Neural crest cell (in vitro differentiated cells): ENCODE measurements around the gene ALOX15. TPM values are rescaled to one million over a fixed set of nuclear protein-coding genes. Genes with fewer than 3 reads are reported as not detected.

Experiments used
- DNase-seq: peaks from one replicate; pipeline ENCODE4 v3.0.0; 2021; ENCODE audit warnings: low read depth, mixed read lengths, low spot score
- H3K27ac Mint-ChIP-seq: one replicate; pipeline ENCODE4 v1.8.0; 2021; ENCODE audit warnings: mild to moderate bottlenecking, mixed read lengths; ENCODE audit not compliant: unreplicated experiment
- H3K27me3 Mint-ChIP-seq: 2 replicates; pipeline ENCODE4 v1.8.0; 2021; ENCODE audit warnings: low read depth, mild to moderate bottlenecking, mixed read lengths
- H3K36me3 Mint-ChIP-seq: 2 replicates; pipeline ENCODE4 v1.8.0; 2021; ENCODE audit warnings: low read depth, mild to moderate bottlenecking, mixed read lengths
- H3K4me1 Mint-ChIP-seq: 2 replicates; pipeline ENCODE4 v1.8.0; 2021; ENCODE audit warnings: mixed read lengths
- H3K4me3 Mint-ChIP-seq: one replicate; pipeline ENCODE4 v1.8.0; 2021; ENCODE audit warnings: mild to moderate bottlenecking, mixed read lengths
- H3K9me3 Mint-ChIP-seq: 2 replicates; pipeline ENCODE4 v1.8.0; 2021; ENCODE audit warnings: mixed read lengths
- total RNA-seq: library from RNA; stranded (reverse); gene quantifications from 2 replicates; pipeline ENCODE4 v1.2.1, GENCODE V29; 2021
- TF ChIP-seq, protein P1 (sequence below): fragments of 200-600 bp; sonication (generic); conservative IDR thresholded peaks from 2 replicates; pipeline ENCODE4 v1.5.0; 2021; ENCODE audit warnings: antibody characterized with exemption, mild to moderate bottlenecking

ALOX15 gene
- total RNA-seq, 1 donor from 2014 or later = 0.33 TPM

DNA sequence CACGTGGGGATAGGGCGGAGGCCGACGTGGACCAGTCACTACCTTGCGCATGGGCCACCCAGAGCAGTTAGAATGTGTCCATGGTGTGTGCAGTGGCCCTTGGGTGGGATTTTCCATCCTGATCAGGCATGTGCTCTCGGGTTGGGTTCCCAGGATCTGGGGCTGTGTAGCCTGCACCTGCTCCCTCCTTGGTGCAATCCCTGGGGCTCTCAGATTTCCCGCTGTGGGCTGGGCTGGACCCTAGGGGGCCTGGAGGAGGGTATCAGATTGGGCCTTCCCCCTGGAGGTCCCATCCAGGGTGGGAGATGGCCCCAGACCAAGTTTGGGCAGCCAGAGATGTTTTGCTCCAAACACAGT, 55.9 kb downstream of the ALOX15 start:
- Mint-ChIP-seq H3K4me1 (peaks cover 11% of the 10 kb centered on the region), H3K27ac (no peak overlapping the region), H3K27me3 (peaks cover 45% of the 10 kb centered on the region), H3K36me3 (no peaks in the 10 kb centered on the region), H3K9me3 (no peaks in the 10 kb centered on the region), H3K4me3 (peak overlapping the region; percentile 70)
- DNase-seq = no peak
- TF ChIP-seq, protein P1, sequence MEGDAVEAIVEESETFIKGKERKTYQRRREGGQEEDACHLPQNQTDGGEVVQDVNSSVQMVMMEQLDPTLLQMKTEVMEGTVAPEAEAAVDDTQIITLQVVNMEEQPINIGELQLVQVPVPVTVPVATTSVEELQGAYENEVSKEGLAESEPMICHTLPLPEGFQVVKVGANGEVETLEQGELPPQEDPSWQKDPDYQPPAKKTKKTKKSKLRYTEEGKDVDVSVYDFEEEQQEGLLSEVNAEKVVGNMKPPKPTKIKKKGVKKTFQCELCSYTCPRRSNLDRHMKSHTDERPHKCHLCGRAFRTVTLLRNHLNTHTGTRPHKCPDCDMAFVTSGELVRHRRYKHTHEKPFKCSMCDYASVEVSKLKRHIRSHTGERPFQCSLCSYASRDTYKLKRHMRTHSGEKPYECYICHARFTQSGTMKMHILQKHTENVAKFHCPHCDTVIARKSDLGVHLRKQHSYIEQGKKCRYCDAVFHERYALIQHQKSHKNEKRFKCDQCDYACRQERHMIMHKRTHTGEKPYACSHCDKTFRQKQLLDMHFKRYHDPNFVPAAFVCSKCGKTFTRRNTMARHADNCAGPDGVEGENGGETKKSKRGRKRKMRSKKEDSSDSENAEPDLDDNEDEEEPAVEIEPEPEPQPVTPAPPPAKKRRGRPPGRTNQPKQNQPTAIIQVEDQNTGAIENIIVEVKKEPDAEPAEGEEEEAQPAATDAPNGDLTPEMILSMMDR = no peak

DNA sequence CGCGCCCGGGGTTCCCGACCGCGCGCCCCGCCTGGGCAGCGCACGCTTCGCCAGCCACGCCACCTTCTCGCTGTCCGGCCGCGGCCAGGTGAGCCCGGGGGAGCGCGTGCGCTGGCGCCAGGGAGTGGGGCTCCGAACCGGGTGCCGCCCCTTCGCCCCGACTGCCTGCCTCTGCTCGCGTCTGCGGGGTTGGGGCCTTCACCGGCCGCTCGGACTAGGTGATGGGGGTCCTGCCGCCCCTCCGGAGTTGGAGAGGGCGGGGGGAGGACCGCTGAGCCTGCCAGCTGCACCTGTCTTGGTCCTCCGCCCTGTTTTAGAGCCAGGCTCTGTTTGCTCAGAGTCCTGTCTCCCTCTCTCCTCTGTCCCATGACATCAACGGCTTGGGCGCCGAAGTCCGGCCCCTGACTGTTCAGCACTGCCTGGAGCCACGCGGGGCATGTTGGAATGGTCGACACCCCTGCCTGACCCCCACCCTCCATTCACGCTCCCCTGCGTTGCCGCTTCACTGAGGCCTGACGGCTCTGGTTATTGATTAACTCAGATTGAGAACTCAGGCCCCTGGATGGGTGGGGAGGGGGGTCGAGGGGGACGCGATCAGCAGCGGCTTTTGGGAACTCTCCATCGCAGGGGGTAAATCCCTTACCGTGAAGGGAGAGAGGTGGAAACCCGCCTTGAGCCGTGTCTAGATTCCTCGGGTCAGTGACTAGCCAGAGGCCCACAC, 56.4 kb downstream of the ALOX15 start:
- peak overlapping the region; percentile 70 for H3K4me3 Mint-ChIP-seq

DNA sequence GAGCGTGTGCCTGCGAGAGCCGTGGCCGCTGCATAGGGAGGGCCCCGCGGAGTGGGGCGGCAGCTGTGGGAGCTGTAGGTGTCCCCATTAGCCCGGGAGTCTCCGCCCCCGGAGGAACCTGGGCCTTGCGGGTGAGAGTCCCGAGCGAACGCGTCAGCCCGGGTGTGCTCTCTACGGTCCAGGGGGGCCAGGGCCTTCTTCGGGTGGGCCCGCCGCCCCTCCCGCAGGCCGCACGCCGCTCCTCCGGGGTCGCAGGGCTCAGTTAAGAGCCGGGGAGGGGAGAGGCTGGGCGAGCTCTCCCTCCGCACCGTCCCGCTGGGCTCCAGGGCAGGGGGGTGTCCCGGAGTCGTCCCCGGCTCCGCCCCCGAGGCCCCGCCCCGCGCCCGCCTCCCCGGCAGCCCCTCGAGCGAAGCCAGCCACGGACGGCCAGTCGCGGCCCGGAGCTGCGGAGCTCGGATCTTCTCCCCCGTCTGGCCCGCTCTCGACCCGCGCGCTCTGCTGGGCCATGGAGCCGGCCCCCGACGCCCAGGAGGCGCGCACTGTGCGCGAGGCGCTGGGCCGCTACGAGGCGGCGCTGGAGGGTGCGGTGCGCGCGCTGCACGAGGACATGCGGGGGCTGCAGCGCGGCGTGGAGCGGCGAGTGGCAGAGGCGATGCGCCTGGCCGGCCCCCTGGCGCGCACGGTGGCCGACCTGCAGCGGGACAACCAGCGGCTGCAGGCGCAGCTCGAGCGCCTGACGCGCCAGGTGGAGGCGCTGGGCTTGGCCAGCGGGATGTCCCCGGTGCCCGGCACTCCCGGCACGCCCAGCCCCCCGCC, 57.2 kb downstream of the ALOX15 start, which contains the start of gene SMTNL2:
TSS of gene SMTNL2 (plus strand) at position 429 of the 816 bp plus-strand sequence. CDS start at position 506, 77 bp downstream.
- H3K4me1 Mint-ChIP-seq = peaks cover 11% of the 10 kb centered on the region
- H3K27ac Mint-ChIP-seq = no peak within 1 kb of the TSS
- peak within 1 kb of the TSS; percentile 90 for H3K4me3 Mint-ChIP-seq
- H3K36me3 Mint-ChIP-seq = no peaks in the 10 kb centered on the region
- H3K27me3 Mint-ChIP-seq = peaks cover 40% of the 10 kb centered on the region
- H3K9me3 Mint-ChIP-seq = no peaks in the 10 kb centered on the region
- TF ChIP-seq, protein P1 = peak; percentile 29
- DNase-seq = peak; percentile 38

More for the DNA sequence above, 56.4 kb downstream of the ALOX15 start:
- Mint-ChIP-seq H3K36me3 (no peaks in the 10 kb centered on the region), H3K4me1 (peaks cover 11% of the 10 kb centered on the region), H3K9me3 (no peaks in the 10 kb centered on the region), H3K27ac (no peak overlapping the region), H3K27me3 (peaks cover 40% of the 10 kb centered on the region)
- no peak for DNase-seq
- TF ChIP-seq, protein P1 = no peak

GRCh38 chr17:4583782-4584100, 57.7 kb downstream of the ALOX15 start:
- H3K27ac Mint-ChIP-seq = no peak overlapping the region
- H3K9me3 Mint-ChIP-seq = no peaks in the 10 kb centered on the region
- peak; percentile 44 for DNase-seq
- peak overlapping the region; percentile 90 for H3K4me3 Mint-ChIP-seq
- H3K4me1 Mint-ChIP-seq = peaks cover 11% of the 10 kb centered on the region
- no peaks in the 10 kb centered on the region for H3K36me3 Mint-ChIP-seq
- TF ChIP-seq, protein P1 = peak; percentile 68
- peaks cover 40% of the 10 kb centered on the region for H3K27me3 Mint-ChIP-seq

DNA sequence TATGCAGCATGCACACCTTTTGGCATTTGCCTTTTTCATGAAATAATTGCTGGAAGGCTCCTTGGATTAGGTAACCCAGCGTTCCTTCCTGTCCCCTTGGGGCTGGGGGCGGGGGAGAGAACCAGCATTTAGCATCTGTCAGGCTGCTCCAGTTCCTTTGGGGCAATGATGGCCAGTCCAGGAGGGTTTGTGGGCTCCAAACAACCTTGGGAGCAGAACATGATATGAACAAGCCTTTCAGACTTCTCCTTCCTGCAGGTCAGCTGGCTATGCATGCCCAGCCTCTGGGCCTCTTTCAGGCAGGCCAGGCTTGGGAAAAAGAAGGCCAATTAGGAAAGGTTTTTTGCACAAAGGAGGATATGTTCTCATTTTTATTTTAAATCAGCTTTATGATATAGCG, 58.3 kb downstream of the ALOX15 start:
- Mint-ChIP-seq H3K4me3 (peak overlapping the region; percentile 90), H3K36me3 (no peaks in the 10 kb centered on the region), H3K27me3 (peaks cover 38% of the 10 kb centered on the region), H3K9me3 (no peaks in the 10 kb centered on the region), H3K4me1 (peaks cover 11% of the 10 kb centered on the region), H3K27ac (no peak overlapping the region)
- DNase-seq = no peak
- TF ChIP-seq, protein P1 = no peak
